ENCODE results near the gene HACE1.

HACE1 gene

DNA sequence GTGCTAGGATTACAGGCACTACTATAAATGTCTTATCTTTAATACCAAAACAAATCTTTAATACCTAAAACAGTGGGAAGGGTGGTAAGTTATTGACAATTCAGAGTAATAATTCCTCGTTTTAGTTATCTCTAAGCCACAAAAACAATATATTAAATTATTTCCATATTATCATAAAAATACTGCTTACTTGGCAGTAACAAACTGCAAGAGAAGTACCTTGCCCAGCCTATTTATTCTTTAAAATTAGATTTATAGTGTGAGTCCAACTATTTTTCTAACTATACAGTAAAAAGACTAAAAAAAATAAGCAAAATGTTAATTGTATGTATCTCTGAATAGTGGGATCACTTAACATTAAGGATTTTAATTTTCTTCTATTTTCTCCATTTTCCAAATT, 123.2 kb downstream of the HACE1 start:
- DNase-seq = no peak

DNA sequence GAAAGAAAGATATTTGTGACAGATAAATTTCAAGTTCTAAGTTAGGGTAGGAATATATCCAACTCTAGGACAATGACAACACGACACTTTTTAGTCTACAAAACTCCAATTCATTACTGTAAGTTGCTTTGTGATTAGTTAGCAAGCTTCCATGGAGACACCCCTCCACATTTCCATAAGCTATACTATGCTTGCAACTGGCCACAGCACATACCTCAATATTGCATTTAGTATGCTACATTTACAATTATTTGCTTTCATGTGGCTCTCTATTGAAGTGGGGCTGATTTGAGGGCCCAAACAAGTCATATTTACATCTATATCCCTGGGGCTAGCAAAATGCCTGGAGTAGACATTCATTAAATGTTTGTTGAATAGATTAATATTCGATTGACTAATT, 129.3 kb downstream of the HACE1 start:
- no peak for DNase-seq

DNA sequence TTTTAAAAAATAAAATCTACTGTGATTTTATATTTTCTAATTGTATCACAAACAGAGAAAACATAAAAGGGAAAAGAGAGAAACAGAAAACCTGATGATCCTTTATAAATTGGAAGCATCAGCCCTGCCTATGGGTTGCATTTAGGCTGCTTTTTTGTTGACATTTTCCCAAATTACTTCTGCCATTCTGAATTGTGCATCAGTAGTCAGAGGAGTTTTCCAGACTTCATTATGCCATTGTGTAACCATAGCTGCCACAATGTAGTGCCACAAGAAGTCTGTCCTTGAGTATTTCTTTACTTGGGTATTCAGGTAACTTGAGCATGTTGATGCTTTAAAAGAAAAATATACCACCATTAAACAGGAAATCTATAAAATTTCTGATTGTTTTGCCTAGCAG, 130.3 kb downstream of the HACE1 start:
- DNase-seq = no peak

DNA sequence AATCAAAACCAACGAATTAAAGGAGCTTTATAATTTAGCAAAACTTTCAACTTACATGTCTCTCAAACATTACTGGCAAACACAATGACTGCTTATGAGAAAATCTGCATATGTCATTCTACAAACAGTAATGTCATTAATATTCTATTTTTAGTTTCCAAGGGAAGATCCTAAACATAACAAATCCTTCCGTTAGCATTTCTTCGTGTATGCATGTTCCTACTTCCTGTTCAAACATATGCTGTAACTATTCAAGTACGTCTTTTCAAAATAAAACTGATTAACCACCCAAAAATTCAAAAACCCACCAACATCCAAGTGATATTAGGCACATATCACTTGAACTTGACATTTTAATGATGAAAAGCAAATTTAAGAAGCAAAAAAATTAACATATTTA, 131.3 kb downstream of the HACE1 start:
- no peak for DNase-seq

DNA sequence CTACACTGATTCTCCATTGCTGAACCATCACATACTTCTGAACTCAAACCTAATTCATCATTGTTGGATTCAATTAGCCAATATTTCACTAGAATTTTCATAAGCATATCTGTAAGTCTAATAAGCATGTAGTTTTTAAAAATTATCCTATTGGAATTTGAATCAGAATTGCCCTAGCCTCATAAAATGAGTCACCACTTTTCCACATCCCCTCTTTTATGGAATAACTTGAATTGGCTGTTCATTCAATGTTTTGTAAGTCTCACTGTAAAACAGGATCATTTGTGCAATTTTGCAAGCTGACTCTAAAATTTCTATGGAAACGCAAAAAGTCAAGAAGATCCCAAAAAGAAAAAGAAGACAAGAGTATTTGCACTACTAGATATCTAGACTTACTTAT, 141.0 kb downstream of the HACE1 start:
- no peak for DNase-seq

DNA sequence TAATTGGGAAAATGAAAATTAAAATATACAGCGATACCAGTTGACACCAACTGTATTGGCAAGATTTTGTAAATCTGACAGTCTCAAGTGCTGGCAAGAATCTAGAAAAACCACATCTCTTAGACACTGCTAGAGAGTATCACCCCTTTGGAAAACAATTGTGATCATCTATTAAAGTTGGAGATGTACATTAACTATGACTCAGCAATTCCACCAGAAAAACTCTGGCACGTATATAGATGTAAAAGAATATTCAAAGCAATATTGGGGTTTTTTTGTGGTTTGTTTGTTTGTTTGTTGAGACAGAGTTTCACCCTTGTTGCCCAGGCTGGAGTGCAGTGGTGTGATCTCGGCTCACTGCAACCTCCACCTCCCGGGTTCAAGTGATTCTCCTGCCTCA, 142.9 kb downstream of the HACE1 start:
- no peak for DNase-seq

DNA sequence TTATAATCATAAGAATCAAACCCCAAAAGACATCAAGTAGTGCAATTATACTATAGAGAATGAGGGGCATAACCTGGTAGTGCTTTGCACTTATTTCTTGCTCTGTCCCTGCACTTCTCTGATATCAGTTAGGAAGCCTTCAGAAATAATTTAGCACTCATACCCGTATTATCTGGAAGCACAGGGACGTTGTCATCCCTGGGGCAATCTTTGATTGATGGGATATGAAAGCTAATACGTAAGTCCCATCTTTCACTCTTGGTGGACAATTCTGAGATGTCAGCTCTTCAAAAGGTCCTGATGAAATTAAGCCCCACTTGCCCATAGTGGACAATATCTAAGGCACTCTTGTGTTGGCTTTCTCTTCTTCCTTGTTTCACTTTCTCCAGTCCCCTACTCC, 144.9 kb downstream of the HACE1 start:
- DNase-seq = no peak

DNA sequence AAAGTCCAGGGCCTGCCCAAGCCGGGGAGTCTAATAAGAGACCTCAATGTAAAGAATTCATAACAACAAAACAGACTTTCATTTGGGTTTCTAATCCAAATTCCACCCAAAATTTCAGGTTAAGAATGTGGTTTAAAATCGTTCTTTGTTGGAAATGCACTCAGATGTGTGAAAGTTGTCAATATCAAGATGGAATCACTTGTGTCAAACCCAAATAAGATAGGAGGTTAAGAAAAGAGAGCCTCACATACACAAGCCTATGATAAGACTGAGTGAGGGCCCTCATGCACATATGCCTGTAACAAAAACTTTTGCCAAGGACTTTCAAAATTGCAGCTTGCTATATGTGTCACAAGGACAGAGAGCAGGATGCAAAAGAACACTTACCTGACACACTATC, 145.7 kb downstream of the HACE1 start:
- DNase-seq = no peak

DNA sequence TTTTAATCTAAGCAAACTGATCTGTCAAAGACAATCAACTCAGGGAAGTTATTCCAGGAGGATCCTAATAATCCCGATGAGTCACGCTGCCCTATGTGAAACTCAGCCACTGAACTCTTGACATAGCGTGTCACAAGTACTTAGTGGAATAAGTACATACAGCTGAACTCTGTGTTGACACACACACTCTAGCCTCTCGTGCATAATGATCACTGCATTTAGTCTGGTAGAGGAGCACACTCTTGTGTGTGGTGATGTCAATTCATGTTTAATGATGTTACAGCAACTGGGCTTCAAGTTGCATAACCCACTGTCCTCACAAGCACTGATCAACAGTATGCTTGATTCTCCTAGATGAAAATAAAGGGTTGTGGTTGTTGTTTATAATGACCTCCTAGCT, 148.3 kb downstream of the HACE1 start:
- peak; percentile 23 to 43 for DNase-seq

DNA sequence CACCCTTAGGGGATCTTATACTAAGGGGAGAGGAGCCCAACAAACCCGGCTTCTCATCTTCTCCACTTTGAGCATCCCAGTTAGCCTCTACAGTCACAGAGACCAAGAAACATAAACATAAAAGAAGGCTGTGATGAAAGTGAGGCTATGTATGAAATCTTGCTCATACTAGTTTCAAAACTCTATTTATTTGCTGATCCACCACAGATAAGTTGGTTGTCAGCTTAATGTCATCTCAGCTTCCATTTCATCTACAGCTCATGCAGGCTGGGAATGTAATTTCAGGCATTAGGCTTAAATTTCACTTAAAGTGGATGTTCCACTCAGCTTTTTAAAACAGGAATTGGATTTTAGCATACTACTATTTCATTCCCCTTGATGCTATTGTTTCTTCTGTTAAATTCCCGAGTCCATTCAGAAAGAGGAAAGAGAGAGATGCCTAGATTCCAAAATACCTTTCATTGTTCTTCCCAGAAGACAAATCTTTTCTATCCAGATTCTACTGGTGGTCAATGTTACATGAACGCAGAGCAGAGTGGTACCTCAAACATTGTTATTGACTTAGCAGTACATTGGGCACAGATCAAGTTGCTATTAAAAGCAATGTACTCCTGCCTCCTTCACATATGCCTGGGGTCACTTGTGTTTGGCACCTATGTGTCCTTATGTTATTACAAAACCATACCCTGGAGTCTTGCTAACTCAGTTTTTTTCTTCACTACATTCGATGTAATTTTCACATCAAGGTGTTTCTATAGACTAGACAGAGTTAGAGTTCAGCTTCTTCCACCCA, 149.0 kb downstream of the HACE1 start:
- DNase-seq = no peak

DNA sequence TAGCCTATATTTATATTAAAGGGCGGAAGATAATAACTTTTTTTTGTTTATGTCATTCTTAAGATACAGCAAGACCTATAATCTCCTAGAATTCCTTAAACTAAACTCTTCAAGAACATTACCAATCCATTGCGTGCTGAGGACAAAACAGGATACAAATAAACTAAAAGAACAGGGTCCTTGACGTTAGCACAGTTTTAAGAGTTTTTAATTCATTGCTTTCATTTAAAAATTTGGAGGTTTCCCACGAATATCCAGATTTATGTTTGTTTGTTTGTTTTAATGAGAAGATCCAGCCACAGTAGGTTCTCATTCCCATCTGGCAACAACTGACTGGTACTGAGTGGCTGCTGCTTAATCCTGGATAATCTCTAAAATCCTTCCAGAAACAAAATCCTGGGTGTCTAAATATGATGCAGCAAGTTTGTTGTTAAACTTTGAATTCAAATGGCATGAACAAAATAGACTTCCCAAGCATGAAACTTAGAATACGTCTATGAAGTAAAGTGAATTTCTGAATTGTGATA, 153.7 kb downstream of the HACE1 start:
- no peak for DNase-seq

DNA sequence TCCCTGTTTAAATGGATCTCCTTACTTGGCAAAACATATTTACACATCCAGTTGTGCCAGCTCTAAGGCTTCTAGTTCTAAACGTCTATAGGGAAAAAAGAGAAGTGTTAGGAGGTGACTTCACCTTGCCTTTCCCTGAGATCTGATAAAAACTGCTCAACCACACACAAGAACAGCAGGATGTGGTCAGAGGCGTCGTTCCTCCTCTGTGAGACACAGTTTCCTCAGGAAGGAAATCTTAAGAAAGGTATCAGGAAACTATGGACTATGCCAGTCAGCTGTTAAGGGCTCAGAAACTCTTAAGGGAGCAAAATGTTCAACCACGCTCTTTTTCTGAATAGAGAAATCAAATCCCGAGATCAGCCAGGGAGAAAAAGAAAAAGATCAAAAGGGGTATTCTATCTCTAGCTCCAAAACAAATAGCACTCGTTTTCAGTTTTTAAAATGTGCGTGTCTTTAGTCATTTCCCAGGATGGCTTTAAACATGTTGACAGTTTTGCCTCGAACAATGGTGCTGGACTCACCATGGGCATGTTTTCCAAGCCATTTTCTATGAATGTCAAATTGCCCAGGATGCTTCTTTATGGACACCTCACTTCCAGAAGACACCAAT, 154.5 kb downstream of the HACE1 start:
- DNase-seq = peak; percentile 49 to 57

DNA sequence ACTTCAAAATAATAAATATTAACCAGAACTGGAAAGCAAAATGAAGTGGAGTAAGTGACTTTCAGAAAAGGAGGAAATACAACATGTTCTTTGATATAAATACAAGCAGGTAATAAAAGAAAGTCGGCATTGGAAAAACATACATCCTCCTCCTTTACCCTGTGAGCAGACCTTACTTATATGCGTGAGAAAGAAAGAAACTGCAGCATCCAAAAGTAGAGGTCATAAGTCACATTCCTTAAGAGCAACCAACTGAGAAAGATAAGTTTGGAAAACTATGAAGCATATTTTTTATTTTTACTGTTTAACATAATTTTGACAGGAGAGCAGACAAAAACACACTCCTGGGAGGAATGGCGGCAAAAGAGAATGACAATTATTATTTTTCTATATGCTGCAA, 155.5 kb downstream of the HACE1 start:
- no peak for DNase-seq

DNA sequence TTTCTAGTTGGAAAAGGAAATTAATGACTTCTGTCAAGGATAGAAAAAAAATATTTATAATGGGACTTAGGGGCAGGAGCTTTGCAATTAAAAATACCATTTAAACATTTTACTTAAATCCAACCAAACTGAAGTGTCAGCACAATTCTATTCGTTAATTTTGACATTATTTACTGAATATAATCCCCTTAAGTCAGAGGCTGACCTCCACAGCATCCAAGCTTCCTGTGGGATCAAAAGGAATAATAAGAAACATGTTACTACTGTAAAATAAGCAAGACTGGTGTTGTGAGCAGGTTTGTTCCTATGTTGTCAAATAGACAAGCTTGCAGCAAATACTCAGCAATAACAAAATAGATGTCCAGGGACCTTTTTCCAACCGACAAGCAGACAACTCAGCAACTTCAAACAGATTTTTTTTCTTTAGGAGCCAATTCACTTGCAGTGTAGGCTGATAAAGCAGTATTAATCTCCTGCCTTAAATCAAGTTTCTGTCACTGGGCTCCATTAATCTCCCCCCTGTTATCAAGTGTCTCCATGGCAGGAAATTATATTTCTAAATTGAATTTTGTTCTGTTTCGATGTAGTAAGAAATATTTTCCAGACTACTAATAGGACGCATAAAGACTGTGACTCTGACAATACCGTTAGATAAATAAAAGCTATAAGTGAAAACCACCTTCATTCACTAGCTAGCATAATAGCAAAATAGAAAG, 157.4 kb downstream of the HACE1 start:
- no peak for DNase-seq

DNA sequence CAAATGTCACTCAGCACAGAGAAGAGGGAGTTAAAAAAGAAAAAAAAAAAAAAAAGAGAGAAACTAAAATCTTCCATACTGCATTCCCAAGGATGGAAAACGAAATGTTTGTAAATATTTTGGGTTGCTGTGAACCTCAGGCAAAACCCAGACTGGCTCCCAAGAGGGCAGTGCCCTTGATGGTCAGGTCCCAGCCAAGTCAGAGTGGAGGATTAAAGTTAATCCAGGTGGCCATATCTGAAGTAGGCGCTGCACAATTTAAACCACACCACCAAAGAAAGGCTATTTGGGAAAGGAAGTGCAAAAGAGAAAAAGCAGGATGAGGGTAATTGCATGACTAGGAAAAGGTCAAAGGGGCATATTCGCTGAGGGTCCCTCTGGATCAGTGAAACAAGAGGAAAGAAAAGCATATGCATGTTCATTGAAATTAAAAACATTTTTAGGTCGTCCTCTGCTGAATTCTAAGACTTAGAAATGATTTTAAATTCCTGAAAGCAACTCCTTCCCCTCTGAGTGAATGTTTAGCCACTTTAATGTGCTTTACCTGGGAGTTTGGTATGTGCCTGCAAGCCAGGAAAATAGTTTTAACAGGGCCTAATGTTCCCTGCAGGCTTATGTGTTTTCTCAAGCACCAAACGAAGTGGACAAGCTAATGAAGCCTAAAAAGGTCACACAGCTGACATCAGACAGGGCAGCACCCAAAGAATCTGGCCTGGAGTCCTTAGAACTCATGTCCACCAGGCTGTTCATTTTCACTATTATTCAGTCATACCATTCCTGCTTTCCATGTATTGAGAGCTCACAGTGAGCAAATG, 159.1 kb downstream of the HACE1 start:
- DNase-seq = no peak

DNA sequence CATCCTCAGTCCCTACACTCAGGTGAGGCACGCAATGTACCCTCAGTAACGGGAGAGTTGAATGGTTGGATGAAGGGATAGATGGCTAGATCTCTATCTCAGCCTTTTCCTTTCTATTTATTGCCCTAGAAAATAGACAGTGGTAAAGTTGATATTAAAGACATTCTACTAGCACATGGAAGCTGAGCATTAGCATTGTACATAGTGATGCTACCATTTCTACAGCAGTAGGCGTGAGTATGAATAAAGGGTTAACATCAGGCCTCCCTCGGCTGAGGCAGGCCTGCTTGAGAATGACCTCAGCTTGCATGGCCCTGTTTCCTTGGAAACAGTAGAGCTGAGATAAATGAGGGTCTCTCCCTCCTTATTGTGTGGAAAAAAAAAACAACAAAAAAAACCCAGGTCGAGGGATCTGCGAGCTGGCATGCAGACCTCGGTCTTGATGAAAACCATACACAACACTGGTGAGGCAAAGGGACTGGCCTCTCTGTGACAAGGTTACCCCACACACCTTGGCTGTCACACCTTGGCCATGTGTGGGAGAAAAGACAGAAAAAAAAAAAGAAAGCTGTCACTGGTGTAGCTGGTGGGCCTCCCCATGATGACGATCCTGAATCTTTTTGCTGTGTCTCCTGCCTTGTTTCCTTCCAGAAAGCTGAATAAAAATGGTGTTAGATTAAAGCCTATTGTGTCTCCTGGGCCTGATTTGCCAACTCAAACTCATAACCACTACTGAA, 160.0 kb downstream of the HACE1 start:
- no peak for DNase-seq

DNA sequence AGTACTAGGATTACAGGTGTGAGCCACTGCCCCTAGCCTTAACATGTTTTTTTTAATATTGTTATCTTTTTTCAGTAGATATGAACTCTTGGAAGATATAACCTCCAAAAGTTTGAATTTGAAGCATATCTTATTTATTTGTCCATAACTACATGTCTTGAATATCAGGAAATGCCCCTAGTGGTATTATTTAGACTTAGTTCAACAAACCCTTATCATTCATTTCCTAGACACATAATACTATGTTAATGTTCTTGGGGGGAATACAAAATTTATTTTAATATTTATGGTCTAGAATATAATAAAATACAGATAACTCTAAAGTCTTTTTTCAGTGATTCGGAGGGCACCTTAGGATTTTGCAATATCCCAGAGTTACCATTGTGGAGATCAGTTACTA, 160.7 kb downstream of the HACE1 start:
- no peak for DNase-seq

DNA sequence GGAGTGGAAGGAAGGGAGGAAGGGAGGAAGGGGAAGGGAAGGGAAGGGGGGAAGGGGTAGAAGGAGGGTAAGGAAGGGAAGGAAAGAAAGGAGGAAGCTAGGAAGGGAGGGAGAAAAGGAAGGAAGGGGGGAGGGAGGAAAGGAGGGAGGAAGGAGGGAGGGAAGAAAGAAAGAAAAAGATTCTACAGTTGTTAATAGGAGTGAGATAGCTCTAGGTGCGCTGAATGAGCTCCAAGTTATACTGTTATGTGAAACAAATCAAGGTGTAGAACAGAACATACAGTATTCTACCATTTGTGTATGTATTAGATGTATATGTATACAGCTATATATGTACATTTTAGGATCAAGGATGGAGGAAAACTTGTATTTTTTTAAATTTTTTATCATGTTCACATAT, 167.7 kb downstream of the HACE1 start:
- DNase-seq = no peak

DNA sequence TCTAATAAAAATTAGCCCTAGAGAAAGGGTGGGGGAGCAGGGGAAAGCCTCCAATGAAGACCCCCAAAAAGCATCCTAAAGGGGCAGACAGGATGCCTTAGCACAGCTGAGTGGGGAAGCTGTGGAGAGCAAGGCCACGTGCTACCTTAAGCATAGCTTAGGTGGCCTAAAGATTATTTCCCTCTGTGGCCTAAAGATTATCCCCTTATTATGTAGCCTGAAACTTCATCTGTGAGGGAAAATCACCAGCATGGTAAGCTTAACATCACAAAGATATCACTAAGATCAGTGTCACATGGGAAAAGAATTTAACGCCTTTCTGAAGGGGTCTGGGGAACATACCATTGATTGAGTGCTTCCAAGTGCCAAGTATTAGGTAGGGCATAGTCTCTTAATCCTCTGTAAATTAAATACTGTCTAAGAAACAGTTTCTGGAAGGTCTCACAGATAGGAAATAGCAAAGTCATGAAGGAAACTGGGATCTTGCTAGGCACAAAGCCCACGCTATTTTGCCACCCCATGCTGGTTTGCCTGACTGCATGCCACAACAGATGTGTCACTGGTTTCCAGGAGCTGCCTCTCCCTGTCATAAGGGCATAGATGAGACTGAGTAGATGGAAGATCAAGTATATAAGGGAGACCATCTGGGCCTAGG, 170.0 kb downstream of the HACE1 start:
- DNase-seq = no peak

DNA sequence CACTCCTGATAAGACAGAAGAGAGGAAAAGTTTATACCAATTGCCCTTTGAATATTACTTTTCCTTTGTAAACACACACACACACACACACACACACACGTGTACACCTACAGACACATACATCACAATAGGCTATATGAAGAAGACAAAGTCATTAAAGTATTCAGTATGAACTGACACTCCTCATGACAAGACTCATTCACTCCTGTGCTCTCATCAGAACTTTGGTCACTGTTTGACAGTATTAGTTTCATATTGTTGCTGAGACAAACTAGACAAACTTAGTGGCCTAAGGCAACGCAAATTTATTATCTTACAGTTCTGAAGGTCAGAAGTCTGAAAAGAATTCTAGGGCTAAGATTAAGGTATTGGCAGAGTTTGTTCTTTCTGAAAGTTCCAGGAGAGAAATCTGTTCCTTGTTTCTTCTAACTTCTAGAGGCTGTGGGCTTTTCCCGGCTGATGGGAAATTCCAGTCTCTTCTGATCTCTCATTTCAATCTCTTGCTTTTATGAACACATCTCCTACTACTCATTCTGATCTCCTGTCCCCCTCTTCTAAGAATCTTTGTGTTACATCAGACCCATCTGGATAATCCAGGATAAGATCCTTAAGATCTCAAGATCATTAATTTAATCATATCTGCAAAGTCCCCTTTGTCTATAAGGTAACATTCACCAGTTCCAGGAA, 171.3 kb downstream of the HACE1 start:
- no peak for DNase-seq
